ENCODE data around the gene GOLGA3.

The GOLGA3 gene

DNA sequence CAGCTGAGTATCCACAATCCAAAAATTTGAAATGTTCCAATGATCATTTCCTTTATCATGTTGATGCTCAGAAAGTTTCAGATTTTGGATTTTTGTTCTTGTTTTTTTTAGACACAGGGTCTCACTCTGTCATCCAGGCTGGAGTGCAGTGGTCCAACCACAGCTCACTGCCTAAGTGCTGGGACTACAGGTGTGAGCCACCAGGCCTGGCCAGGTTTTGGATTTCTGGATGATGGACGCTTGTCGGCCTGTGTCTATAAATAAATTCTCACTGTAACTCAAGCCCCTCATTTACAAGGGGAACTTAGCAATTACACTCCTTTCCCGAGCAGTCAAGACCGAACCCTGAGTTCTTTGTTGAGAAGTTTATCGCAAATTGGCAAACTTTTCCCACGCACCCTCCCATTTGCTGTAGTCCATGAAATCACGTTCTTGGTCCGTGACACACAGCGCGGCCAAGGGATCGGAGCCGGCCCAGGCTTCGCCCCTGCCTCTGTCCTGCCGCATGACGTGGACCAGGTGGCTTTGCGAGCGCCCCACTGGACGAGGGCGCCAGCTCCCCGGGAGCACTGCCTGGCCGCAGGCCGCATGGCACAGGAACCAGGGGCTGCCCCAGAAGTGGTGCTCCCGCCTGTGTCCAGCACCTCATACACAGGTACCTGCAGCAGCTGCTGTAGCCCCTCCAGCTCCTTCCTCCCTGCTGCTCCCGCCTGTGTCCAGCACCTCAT lies 53.0 kb downstream of the GOLGA3 start:
- no peak overlapping the region for H3K4me3 ChIP-seq (ENCODE audit: low read depth, low read length)
- TF ChIP-seq, protein P1, sequence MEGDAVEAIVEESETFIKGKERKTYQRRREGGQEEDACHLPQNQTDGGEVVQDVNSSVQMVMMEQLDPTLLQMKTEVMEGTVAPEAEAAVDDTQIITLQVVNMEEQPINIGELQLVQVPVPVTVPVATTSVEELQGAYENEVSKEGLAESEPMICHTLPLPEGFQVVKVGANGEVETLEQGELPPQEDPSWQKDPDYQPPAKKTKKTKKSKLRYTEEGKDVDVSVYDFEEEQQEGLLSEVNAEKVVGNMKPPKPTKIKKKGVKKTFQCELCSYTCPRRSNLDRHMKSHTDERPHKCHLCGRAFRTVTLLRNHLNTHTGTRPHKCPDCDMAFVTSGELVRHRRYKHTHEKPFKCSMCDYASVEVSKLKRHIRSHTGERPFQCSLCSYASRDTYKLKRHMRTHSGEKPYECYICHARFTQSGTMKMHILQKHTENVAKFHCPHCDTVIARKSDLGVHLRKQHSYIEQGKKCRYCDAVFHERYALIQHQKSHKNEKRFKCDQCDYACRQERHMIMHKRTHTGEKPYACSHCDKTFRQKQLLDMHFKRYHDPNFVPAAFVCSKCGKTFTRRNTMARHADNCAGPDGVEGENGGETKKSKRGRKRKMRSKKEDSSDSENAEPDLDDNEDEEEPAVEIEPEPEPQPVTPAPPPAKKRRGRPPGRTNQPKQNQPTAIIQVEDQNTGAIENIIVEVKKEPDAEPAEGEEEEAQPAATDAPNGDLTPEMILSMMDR (IDR thresholded peaks at IDR 0.05; ENCODE audit: borderline replicate concordance, insufficient read depth, low read depth, low read length), result no peak

DNA sequence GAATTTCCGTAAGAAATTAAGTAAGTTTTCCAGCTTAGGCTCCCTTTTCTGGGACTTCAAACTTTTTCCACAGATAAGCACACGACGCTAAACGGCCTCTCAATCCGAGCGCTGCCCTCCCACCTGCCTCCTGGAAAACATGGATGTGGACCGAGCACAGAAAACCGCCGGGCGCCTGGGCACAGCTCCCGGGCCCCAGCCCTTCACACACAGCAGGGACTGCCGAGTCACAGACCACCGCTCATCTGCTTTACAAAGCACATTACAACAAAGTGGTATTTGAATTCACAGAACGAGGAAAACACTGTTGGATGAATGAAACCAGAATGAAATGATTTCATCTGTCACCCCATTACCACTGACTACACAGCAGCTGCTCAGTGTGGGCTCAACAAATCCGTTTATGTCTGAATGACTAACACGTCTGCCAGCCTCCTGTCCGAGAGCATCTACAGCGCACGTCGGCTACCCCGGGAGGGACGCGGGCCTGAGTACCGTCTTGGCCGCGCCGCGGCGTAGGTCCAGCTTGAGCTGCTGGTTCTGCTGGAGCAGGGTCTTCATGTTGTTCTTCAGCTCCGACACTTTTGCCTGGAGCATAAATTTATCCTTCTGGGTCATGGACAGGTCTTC lies 53.9 kb downstream of the GOLGA3 start:
- no peak overlapping the region for H3K4me3 ChIP-seq (ENCODE audit: low read depth, low read length)
- TF ChIP-seq, protein P1 (IDR thresholded peaks at IDR 0.05; ENCODE audit: borderline replicate concordance, insufficient read depth, low read depth, low read length), result no peak

DNA sequence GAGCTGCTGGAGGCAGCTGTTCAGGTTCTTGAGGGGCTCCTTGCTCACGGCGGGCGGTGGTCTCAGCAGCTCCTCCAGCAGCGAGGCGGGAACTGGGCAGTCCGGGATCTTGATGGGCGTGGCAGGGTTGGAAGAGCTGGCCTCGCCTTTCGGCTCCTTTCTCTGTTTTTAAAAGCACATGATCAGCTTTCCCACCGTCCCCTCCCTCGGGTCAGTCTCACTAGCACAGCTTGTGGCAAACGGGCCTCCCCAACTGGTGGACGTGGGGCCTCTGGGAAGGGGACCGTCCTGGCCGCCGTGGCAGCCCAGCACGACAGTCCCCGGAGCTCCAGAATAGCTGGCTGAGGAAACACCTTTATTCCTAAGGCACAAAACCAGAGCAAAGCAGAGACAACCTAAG lies 54.5 kb downstream of the GOLGA3 start:
- H3K4me3 ChIP-seq (ENCODE audit: low read depth, low read length), result no peak overlapping the region
- TF ChIP-seq, protein P1 (IDR thresholded peaks at IDR 0.05; ENCODE audit: borderline replicate concordance, insufficient read depth, low read depth, low read length), result no peak

DNA sequence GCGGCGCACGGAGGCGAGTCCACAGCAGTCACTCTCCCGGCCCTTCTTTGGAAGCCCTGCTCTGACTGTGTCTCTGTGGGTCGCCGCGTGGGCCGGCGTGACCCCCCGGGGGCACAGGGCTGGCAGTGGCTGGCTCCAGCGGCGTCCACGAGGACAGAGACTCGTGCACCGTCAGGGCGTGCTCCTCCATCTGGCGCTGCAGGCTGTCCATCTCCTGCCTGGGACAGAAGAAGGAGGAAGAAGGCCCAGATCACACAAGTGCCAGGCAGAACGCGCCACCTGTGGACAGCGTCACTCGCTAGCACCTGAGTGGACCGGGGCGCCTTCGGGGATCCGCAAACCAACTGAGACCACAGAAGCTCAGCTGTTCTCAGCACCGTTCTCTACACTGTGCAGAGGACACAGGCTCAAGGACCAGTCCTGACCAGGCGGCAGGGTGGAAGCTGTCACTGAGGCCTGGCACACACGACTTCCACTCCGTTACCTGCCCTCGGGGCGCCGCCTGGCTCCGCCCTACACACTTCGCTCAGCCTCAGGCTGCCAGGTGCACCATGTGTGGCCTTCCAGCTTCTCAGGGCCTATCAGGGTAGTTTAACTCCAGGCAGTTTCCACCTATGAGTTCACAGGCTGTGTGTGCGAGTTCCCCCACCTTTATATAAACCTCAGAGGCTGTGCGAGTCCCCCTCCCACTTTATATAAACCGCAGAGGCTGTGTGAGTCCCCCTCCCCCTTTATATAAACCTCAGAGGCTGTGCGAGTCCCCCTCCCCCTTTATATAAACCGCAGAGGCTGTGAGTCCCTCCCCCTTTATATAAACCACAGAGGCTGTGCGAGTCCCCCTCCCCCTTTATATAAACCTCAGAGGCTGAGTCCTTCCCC lies 55.4 kb downstream of the GOLGA3 start:
- TF ChIP-seq, protein P1 (IDR thresholded peaks at IDR 0.05; ENCODE audit: borderline replicate concordance, insufficient read depth, low read depth, low read length), result no peak
- H3K4me3 ChIP-seq (ENCODE audit: low read depth, low read length), result no peak overlapping the region

DNA sequence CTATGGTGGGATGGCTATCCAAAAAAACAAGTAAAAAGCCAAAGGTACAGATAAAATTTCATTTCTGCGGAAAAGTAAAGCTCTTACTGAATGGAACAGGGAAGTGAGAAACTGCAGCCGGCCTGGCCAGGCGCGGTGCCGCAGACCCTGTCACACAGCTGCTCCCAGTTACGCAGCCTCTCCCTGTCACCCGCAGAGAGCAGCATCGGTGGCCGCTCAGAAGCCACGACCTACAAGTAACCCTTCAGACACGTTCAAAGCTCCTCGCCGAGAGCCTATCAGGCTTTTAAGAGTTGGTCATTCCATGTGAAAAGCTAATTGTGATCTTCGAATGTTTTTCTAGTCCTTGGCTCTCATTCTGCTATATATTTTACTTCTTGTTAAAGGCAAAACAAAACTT lies 56.1 kb downstream of the GOLGA3 start:
- TF ChIP-seq, protein P1 (IDR thresholded peaks at IDR 0.05; ENCODE audit: borderline replicate concordance, insufficient read depth, low read depth, low read length), result no peak
- no peak overlapping the region for H3K4me3 ChIP-seq (ENCODE audit: low read depth, low read length)

DNA sequence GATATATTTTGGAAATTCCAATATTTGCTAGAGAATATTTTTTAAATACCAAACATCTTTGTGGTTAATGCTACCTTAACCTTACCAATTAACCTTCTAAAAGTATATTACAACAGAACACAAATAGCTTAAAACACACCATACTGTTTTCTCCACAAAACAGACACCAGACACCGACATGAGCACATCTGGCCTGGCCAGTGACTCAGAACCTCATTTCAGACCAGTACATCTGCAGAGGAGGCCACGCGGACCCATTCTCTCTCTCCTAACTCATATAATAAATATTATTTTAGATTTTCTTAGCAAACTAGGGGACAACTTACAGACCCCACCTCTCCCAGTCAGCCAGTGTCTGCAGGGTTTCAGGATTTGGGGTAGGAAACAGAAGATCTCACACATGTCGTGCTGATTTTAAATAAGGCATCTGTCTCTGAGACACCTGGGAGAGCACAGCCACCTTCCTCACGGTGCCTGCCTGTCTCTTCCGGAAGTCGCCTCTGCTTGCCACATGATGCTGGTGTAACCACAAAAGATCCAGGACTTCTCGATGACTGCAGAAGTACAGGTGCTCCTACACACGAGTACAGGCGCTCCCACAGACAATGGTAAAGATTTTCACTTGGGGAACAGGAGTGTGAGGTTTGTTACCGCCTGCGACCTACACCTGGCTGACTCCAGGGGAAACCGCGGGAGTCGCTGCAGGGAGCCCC lies 57.4 kb downstream of the GOLGA3 start:
- TF ChIP-seq, protein P1 (IDR thresholded peaks at IDR 0.05; ENCODE audit: borderline replicate concordance, insufficient read depth, low read depth, low read length), result no peak
- peak overlapping the region; percentile 1 for H3K4me3 ChIP-seq (ENCODE audit: low read depth, low read length)

Measured in GM12875 (cell line).